ENCODE data around the gene PROZ. TPM values are rescaled to one million over a fixed set of nuclear protein-coding genes. Genes with fewer than 3 reads are reported as not detected.

PROZ gene
- total and polyA plus RNA-seq, 2 donors (not counting 1 experiment from before 2014, with no cell fraction given), result not detected

- 91% methylated on average over 4 of the region's 4 CpGs for WGBS (ENCODE audit: insufficient coverage)
- Mint-ChIP-seq H3K4me3 (no peak overlapping the region), H3K27me3 (no peaks in the 10 kb centered on the region), H3K4me1 (no peaks in the 10 kb centered on the region), H3K9me3 (ENCODE audit: insufficient read depth) (no peaks in the 10 kb centered on the region), H3K27ac (no peak overlapping the region)
- CTCF ChIA-PET, result no interaction called here
- no peaks in the 10 kb centered on the region for H3K27me3 ChIP-seq (replicated peaks in 1 of 4; ENCODE audit: control extremely low read depth in 1 of 4, control insufficient read depth in 3 of 4, insufficient read depth in 4 of 4, low read length in 3 of 4)
- DNase-seq (no peak), ATAC-seq (ENCODE audit: low read depth) (no peak)
- no peaks in the 10 kb centered on the region for H3K9me3 ChIP-seq (ENCODE audit: control extremely low read depth in 1 of 3, control insufficient read depth in 2 of 3, insufficient read depth in 1 of 3, low read length in 2 of 3)
- H3K9ac ChIP-seq (ENCODE audit: low read length), result no peak overlapping the region
- H3K27ac ChIP-seq (ENCODE audit: low read length in 2 of 2), result no peak overlapping the region
- no peaks in the 10 kb centered on the region for H4K20me1 ChIP-seq (ENCODE audit: control insufficient read depth, insufficient read depth, low read length, poor library complexity, severe bottlenecking)
- no peak for TF ChIP-seq CTCF (IDR thresholded peaks at IDR 0.05)
- no peak for TF ChIP-seq EZH2 (IDR thresholded peaks at IDR 0.05; ENCODE audit: borderline replicate concordance, insufficient read depth, low read depth, low read length, poor library complexity, severe bottlenecking)
- H3K36me3 ChIP-seq (replicated peaks in 1 of 2; ENCODE audit: control extremely low read depth in 1 of 2, control insufficient read depth in 1 of 2, extremely low read depth in 1 of 2, insufficient read depth in 2 of 2, low read length in 1 of 2), result peaks cover 11 to 60% of the 10 kb centered on the region in 2 experiments
- no peak overlapping the region for H3K4me3 ChIP-seq (ENCODE audit: control extremely low read depth in 1 of 5, extremely low read depth in 1 of 5, insufficient read depth in 1 of 5, low read depth in 2 of 5, low read length in 4 of 5)
- intact Hi-C loops (cut with micrococcal nuclease), result no loop called here
- no peak overlapping the region for H3K4me2 ChIP-seq (replicated peaks; ENCODE audit: low read depth, low read length, poor library complexity, severe bottlenecking)
- H2AFZ ChIP-seq (ENCODE audit: insufficient read depth, low read depth, low read length, poor library complexity, severe bottlenecking), result no peak overlapping the region
- POLR2A ChIA-PET, result no interaction called here
- H3K4me1 ChIP-seq (ENCODE audit: control insufficient read depth in 2 of 2, insufficient read depth in 2 of 2, low read length in 2 of 2), result no peaks in the 10 kb centered on the region
- no peaks in the 10 kb centered on the region for H3K79me2 ChIP-seq (ENCODE audit: control insufficient read depth, insufficient read depth, low read length)
Measured at GRCh38 chr13:113192279-113192678, 33.8 kb downstream of the PROZ start.

GRCh38 chr13:113192902-113193301, 34.5 kb downstream of the PROZ start:
- Histone ChIP-seq H3K79me2 (ENCODE audit: control insufficient read depth, insufficient read depth, low read length) (no peaks in the 10 kb centered on the region), H3K4me1 (ENCODE audit: control insufficient read depth in 2 of 2, insufficient read depth in 2 of 2, low read length in 2 of 2) (no peaks in the 10 kb centered on the region), H3K27me3 (replicated peaks in 1 of 4; ENCODE audit: control extremely low read depth in 1 of 4, control insufficient read depth in 3 of 4, insufficient read depth in 4 of 4, low read length in 3 of 4) (no peaks in the 10 kb centered on the region), H3K9me3 (ENCODE audit: control extremely low read depth in 1 of 3, control insufficient read depth in 2 of 3, insufficient read depth in 1 of 3, low read length in 2 of 3) (no peaks in the 10 kb centered on the region), H3K4me2 (replicated peaks; ENCODE audit: low read depth, low read length, poor library complexity, severe bottlenecking) (no peak overlapping the region), H2AFZ (ENCODE audit: insufficient read depth, low read depth, low read length, poor library complexity, severe bottlenecking) (no peak overlapping the region), H3K9ac (ENCODE audit: low read length) (no peak overlapping the region), H4K20me1 (ENCODE audit: control insufficient read depth, insufficient read depth, low read length, poor library complexity, severe bottlenecking) (no peaks in the 10 kb centered on the region), H3K36me3 (replicated peaks in 1 of 2; ENCODE audit: control extremely low read depth in 1 of 2, control insufficient read depth in 1 of 2, extremely low read depth in 1 of 2, insufficient read depth in 2 of 2, low read length in 1 of 2) (peaks cover 11 to 60% of the 10 kb centered on the region in 2 experiments), H3K4me3 (ENCODE audit: control extremely low read depth in 1 of 5, extremely low read depth in 1 of 5, insufficient read depth in 1 of 5, low read depth in 2 of 5, low read length in 4 of 5) (no peak overlapping the region), H3K27ac (ENCODE audit: low read length in 2 of 2) (no peak overlapping the region)
- H3K27me3 Mint-ChIP-seq, result no peaks in the 10 kb centered on the region
- H3K27ac Mint-ChIP-seq, result no peak overlapping the region
- ChIA-PET POLR2A (no interaction called here), CTCF (no interaction called here)
- no peak for ATAC-seq (ENCODE audit: low read depth)
- H3K4me1 Mint-ChIP-seq, result no peaks in the 10 kb centered on the region
- intact Hi-C loops (cut with micrococcal nuclease), result no loop called here
- H3K4me3 Mint-ChIP-seq, result no peak overlapping the region
- H3K9me3 Mint-ChIP-seq (ENCODE audit: insufficient read depth), result no peaks in the 10 kb centered on the region
- 100% methylated on average over 1 of the region's 2 CpGs for WGBS (ENCODE audit: insufficient coverage)
- no peak for TF ChIP-seq EZH2 (IDR thresholded peaks at IDR 0.05; ENCODE audit: borderline replicate concordance, insufficient read depth, low read depth, low read length, poor library complexity, severe bottlenecking)
- no peak for TF ChIP-seq CTCF (IDR thresholded peaks at IDR 0.05)
- no peak for DNase-seq
